DND-41 (cell line): ENCODE measurements around the gene FCSK.

Experiments
- CTCF ChIP-seq: IDR thresholded peaks from 2 replicates; pipeline ENCODE4 v1.5.1; 2012; ENCODE audit warnings: borderline replicate concordance, low read length, moderate library complexity, mild to moderate bottlenecking; ENCODE audit not compliant: poor library complexity, severe bottlenecking; ENCODE audit errors: extremely low read depth
- EZH2 ChIP-seq: IDR thresholded peaks from 3 replicates; pipeline ENCODE4 v1.6.1; 2012; ENCODE audit warnings: borderline replicate concordance, low read depth, mild to moderate bottlenecking, moderate library complexity, low read length, inconsistent platforms; ENCODE audit not compliant: severe bottlenecking

- TF ChIP-seq CTCF, result no peak
- TF ChIP-seq EZH2, result no peak
Observed at GRCh38 chr16:70453117-70453891, 1.1 kb upstream of the FCSK start.
